Neural cell (in vitro differentiated cells): ENCODE data around the gene ICAM2.

Experiments
- CTCF ChIP-seq: fragments of 450-650 bp; IDR thresholded peaks from 2 replicates; pipeline ENCODE4 v1.5.1; 2014; ENCODE audit warnings: antibody characterized with exemption, mild to moderate bottlenecking, moderate library complexity; ENCODE audit not compliant: poor library complexity, severe bottlenecking
- EP300 ChIP-seq: fragments of 450-650 bp; conservative IDR thresholded peaks from 2 replicates; pipeline ENCODE4 v1.6.1; 2014; ENCODE audit warnings: antibody characterized with exemption, mild to moderate bottlenecking, moderate library complexity; ENCODE audit not compliant: poor library complexity, severe bottlenecking
- MXI1 ChIP-seq: fragments of 450-650 bp; conservative IDR thresholded peaks from 2 replicates; pipeline ENCODE4 v1.6.1; 2014; ENCODE audit warnings: antibody characterized with exemption, mild to moderate bottlenecking; ENCODE audit not compliant: poor library complexity, severe bottlenecking
- POLR2AphosphoS5 ChIP-seq: IDR thresholded peaks from 2 replicates; pipeline ENCODE4 v1.6.1; 2012
- RAD21 ChIP-seq: fragments of 450-650 bp; conservative IDR thresholded peaks from 2 replicates; pipeline ENCODE4 v1.6.1; 2014; ENCODE audit warnings: antibody characterized with exemption, mild to moderate bottlenecking, moderate library complexity
- TAF1 ChIP-seq: IDR thresholded peaks from 2 replicates; pipeline ENCODE4 v1.6.1; 2012; ENCODE audit warnings: low read depth

- TF ChIP-seq CTCF (no peak), EP300 (no peak), POLR2AphosphoS5 (no peak), MXI1 (no peak), RAD21 (no peak), TAF1 (no peak)
Observed at GRCh38 chr17:64015447-64015846, 5.0 kb downstream of the ICAM2 start.
